HepG2 (cell line): ENCODE results near the gene TMC2. TPM values are rescaled to one million over a fixed set of nuclear protein-coding genes. Genes with fewer than 3 reads are reported as not detected.
A peak's percentile ranks its signal among the peaks of the same experiment; 100 is the strongest.

Experiments
- DMAP1 ChIP-seq: IDR thresholded peaks from 2 replicates; pipeline ENCODE4 v1.6.1; 2016
- HDAC2 ChIP-seq: sonication (generic); formaldehyde crosslinking; IDR thresholded peaks from 2 replicates; pipeline ENCODE4 v1.4.0; 2020; ENCODE audit warnings: missing genetic modification reagents
- HMGA1 ChIP-seq: sonication (generic); formaldehyde crosslinking; conservative IDR thresholded peaks from 2 replicates; pipeline ENCODE4 v1.4.0; 2020; ENCODE audit warnings: missing genetic modification reagents
- HNRNPLL ChIP-seq: fragments of 200-400 bp; formaldehyde crosslinking; IDR thresholded peaks from 2 replicates; pipeline ENCODE4 v1.6.1; 2017; ENCODE audit warnings: mild to moderate bottlenecking, low read depth, low read length; ENCODE audit not compliant: poor library complexity, severe bottlenecking
- KDM6A ChIP-seq: IDR thresholded peaks from 2 replicates; pipeline ENCODE4 v1.6.1; 2016; ENCODE audit warnings: low read depth
- PHF8 ChIP-seq: sonication (generic); formaldehyde crosslinking; IDR thresholded peaks from 2 replicates; pipeline ENCODE4 v1.5.0; 2020; ENCODE audit warnings: missing genetic modification reagents
- PITX1 ChIP-seq: sonication (generic); formaldehyde crosslinking; IDR thresholded peaks from 2 replicates; pipeline ENCODE4 v1.5.1; 2020; ENCODE audit warnings: mild to moderate bottlenecking, missing genetic modification reagents
- POGZ ChIP-seq: sonication (generic); formaldehyde crosslinking; IDR thresholded peaks from 2 replicates; pipeline ENCODE4 v1.4.0; 2020; ENCODE audit warnings: mild to moderate bottlenecking, missing genetic modification reagents
- ZNF513 ChIP-seq: sonication (generic); formaldehyde crosslinking; conservative IDR thresholded peaks from 2 replicates; pipeline ENCODE4 v1.5.0; 2020; ENCODE audit warnings: missing genetic modification reagents
- ZNF670 ChIP-seq: sonication (generic); formaldehyde crosslinking; IDR thresholded peaks from 2 replicates; pipeline ENCODE4 v1.8.0; 2022; ENCODE audit warnings: mild to moderate bottlenecking, missing genetic modification reagents, borderline replicate concordance
- ZNF772 ChIP-seq: sonication (generic); formaldehyde crosslinking; IDR thresholded peaks from 2 replicates; pipeline ENCODE4 v1.5.0; 2020; ENCODE audit warnings: mild to moderate bottlenecking, missing genetic modification reagents
- ZNF775 ChIP-seq: sonication (generic); formaldehyde crosslinking; IDR thresholded peaks from 2 replicates; pipeline ENCODE4 v1.4.0; 2020; ENCODE audit warnings: missing genetic modification reagents, mild to moderate bottlenecking, moderate library complexity, borderline replicate concordance
- polyA plus RNA-seq, 8 experiments: library from polyadenylated mRNA; depleted of rRNA in 3 of 8; stranded (reverse) in 7 of 8; unstranded in 1 of 8; fragments of >200 nt; fragmentation: Illumina TruSeq in 4 of 8; extraction: Trizol in 4 of 8; gene quantifications; 2 replicates each; pipeline versions ENCODE4 v1.2.1 to v1.2.3, GENCODE V29; 2011 to 2016; ENCODE audit warnings: low read depth in 4 of 8, missing spikeins in 1 of 8, mixed read lengths in 1 of 8; ENCODE audit not compliant: insufficient read depth in 1 of 8
- total RNA-seq, 5 experiments: library from RNA; depleted of rRNA; stranded (reverse); fragments of >200 nt; fragmentation: Illumina TruSeq; extraction: Trizol; gene quantifications; 2 replicates each; pipeline ENCODE4 v1.2.3, GENCODE V29; 2016; ENCODE audit warnings: low read depth in 1 of 5
- TF ChIP-seq, protein P1 (sequence below): sonication (generic); formaldehyde crosslinking; IDR thresholded peaks from 2 replicates; pipeline ENCODE4 v1.4.0; 2020; ENCODE audit warnings: mild to moderate bottlenecking, missing genetic modification reagents
- TF ChIP-seq, protein P2 (sequence below): IDR thresholded peaks from 2 replicates; pipeline ENCODE4 v1.6.1; 2016; ENCODE audit warnings: missing compliant biosample characterization, missing genetic modification reagents, borderline replicate concordance
- TF ChIP-seq, protein P3 (sequence below): IDR thresholded peaks from 2 replicates; pipeline ENCODE4 v1.6.1; 2012; ENCODE audit warnings: low read depth, low read length, improper control_type of control experiment
- TF ChIP-seq, protein P4 (sequence below): sonication (generic); formaldehyde crosslinking; conservative IDR thresholded peaks from 2 replicates; pipeline ENCODE4 v1.8.0; 2022; ENCODE audit warnings: mild to moderate bottlenecking, moderate library complexity, missing genetic modification reagents

The TMC2 gene
- total and polyA plus RNA-seq, 2 of the 13 experiments (the other 11 are each of a cell fraction or from before 2014, with no cell fraction given) = not detected

GRCh38 chr20:2654831-2655230 lies 118.5 kb downstream of the TMC2 start (continued):
- TF ChIP-seq, protein P1, sequence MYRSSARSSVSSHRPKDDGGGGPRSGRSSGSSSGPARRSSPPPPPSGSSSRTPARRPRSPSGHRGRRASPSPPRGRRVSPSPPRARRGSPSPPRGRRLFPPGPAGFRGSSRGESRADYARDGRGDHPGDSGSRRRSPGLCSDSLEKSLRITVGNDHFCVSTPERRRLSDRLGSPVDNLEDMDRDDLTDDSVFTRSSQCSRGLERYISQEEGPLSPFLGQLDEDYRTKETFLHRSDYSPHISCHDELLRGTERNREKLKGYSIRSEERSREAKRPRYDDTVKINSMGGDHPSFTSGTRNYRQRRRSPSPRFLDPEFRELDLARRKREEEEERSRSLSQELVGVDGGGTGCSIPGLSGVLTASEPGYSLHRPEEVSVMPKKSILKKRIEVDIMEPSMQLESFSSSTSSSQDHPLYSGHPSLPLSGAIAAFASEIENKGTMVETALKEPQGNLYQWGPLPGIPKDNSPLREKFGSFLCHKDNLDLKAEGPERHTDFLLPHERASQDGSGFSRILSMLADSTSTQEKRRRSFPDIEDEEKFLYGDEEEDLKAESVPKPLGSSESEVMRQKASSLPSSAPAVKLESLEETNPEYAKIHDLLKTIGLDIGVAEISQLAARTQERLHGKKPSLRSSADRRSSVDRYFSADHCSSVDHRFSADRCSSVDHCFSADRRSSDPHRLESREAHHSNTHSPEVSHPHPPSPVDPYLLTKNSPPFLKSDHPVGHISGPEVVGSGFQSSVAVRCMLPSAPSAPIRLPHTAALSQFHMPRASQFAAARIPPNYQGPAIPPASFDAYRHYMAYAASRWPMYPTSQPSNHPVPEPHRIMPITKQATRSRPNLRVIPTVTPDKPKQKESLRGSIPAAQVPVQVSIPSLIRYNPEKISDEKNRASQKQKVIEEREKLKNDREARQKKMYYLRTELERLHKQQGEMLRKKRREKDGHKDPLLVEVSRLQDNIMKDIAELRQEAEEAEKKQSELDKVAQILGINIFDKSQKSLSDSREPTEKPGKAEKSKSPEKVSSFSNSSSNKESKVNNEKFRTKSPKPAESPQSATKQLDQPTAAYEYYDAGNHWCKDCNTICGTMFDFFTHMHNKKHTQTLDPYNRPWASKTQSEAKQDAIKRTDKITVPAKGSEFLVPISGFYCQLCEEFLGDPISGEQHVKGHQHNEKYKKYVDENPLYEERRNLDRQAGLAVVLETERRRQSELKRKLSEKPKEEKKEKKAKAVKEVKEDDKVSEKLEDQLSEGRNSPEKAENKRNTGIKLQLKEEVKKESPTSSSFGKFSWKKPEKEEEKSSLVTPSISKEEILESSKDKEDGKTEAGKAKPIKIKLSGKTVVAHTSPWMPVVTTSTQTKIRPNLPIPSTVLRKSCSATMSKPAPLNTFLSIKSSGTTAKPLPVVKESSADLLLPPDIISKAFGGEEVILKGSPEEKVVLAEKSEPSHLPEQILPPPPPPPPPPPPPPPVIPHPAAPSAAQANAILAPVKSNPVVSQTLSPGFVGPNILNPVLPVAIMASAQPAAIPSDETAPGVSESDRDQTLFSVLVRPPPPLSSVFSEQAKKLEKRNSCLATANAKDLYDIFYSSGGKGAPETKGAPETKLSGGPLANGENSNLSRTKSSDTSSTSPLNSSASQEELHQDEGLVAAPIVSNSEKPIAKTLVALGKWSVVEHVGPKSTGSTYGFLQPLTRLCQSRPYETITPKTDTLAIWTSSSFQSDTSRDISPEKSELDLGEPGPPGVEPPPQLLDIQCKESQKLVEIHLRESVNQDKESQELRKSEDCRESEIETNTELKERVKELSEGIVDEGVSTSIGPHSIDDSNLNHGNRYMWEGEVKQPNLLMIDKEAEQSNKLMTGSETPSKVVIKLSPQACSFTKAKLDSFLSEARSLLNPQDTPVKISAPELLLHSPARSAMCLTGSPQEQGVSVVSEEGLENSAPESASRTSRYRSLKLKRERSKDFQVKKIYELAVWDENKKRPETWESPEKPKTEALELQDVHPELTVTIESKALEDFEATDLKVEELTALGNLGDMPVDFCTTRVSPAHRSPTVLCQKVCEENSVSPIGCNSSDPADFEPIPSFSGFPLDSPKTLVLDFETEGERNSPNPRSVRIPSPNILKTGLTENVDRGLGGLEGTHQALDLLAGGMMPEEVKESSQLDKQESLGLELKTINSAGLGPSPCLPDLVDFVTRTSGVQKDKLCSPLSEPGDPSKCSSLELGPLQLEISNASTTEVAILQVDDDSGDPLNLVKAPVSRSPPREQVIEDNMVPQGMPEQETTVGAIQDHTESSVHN = 0 out of 2 replicates have a peak, but pooled peaks have one; percentile 34
- TF ChIP-seq POGZ (CRISPR knock-in tag) (no peak), ZNF513 (CRISPR knock-in tag) (no peak), PHF8 (CRISPR knock-in tag) (no peak), HDAC2 (CRISPR knock-in tag) (no peak), HMGA1 (CRISPR knock-in tag) (no peak), HNRNPLL (no peak), KDM6A (no peak), DMAP1 (CRISPR knock-in tag) (no peak), ZNF772 (CRISPR knock-in tag) (no peak), PITX1 (CRISPR knock-in tag) (no peak), ZNF670 (CRISPR knock-in tag) (no peak), ZNF775 (CRISPR knock-in tag) (no peak)
- TF ChIP-seq, protein P2, sequence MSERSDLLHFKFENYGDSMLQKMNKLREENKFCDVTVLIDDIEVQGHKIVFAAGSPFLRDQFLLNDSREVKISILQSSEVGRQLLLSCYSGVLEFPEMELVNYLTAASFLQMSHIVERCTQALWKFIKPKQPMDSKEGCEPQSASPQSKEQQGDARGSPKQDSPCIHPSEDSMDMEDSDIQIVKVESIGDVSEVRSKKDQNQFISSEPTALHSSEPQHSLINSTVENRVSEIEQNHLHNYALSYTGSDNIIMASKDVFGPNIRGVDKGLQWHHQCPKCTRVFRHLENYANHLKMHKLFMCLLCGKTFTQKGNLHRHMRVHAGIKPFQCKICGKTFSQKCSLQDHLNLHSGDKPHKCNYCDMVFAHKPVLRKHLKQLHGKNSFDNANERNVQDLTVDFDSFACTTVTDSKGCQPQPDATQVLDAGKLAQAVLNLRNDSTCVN (CRISPR knock-in tag) = no peak
- TF ChIP-seq, protein P3, sequence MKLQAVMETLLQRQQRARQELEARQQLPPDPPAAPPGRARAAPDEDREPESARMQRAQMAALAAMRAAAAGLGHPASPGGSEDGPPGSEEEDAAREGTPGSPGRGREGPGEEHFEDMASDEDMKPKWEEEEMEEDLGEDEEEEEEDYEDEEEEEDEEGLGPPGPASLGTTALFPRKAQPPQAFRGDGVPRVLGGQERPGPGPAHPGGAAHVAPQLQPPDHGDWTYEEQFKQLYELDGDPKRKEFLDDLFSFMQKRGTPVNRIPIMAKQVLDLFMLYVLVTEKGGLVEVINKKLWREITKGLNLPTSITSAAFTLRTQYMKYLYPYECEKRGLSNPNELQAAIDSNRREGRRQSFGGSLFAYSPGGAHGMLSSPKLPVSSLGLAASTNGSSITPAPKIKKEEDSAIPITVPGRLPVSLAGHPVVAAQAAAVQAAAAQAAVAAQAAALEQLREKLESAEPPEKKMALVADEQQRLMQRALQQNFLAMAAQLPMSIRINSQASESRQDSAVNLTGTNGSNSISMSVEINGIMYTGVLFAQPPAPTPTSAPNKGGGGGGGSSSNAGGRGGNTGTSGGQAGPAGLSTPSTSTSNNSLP = no peak
- TF ChIP-seq, protein P4, sequence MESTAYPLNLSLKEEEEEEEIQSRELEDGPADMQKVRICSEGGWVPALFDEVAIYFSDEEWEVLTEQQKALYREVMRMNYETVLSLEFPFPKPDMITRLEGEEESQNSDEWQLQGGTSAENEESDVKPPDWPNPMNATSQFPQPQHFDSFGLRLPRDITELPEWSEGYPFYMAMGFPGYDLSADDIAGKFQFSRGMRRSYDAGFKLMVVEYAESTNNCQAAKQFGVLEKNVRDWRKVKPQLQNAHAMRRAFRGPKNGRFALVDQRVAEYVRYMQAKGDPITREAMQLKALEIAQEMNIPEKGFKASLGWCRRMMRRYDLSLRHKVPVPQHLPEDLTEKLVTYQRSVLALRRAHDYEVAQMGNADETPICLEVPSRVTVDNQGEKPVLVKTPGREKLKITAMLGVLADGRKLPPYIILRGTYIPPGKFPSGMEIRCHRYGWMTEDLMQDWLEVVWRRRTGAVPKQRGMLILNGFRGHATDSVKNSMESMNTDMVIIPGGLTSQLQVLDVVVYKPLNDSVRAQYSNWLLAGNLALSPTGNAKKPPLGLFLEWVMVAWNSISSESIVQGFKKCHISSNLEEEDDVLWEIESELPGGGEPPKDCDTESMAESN (CRISPR knock-in tag) = 0 out of 2 replicates have a peak, but pooled peaks have one; percentile 37
